HG03378 (cell line): Measurements from ENCODE around the gene TRANK1.
"Not testable (repeated sequence)": the region's sequence is repeated elsewhere in the genome, so short reads cannot be mapped to it uniquely, and the experiment has no call there.

ENCODE experiments used
- ATAC-seq: cut with Tn5 transposase; IDR thresholded peaks from one replicate; pipeline ENCODE4 v1.9.1; 2021; ENCODE audit warnings: mild to moderate bottlenecking, moderate library complexity; ENCODE audit not compliant: unreplicated experiment

TRANK1 gene

GRCh38 chr3:36957862-36958686, 13.2 kb upstream of the TRANK1 start:
- no peak for ATAC-seq

GRCh38 chr3:36957063-36957462, 12.2 kb upstream of the TRANK1 start:
- no peak for ATAC-seq

DNA sequence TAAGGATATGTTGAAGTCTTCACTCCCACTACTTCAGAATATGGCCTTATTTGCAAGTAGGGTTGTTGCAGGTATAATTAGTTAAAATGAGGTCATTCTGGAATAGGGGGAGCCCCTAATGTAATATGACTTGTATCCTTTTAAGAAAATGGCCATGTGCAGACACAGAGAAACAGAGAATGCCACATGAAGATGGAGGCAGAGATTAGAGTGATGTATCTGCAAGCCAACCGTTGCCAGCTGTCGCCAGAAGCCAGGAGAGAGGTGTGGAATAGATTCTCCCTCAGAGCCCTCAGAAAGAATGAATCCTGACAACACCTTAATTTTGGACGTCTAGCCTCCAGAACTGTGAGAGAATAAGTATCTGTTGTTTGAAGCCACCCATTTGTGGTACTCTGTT, 11.3 kb upstream of the TRANK1 start:
- no peak for ATAC-seq

GRCh38 chr3:36954452-36955134, 9.7 kb upstream of the TRANK1 start:
- ATAC-seq = no peak

- ATAC-seq = not testable (repeated sequence)
Measured at GRCh38 chr3:36947814-36948213, 3.0 kb upstream of the TRANK1 start.

GRCh38 chr3:36945333-36945980, 603 bp upstream of the TRANK1 start:
- no peak for ATAC-seq

GRCh38 chr3:36944012-36944640, 728 bp downstream of the TRANK1 start:
- peak; percentile 51 for ATAC-seq

DNA sequence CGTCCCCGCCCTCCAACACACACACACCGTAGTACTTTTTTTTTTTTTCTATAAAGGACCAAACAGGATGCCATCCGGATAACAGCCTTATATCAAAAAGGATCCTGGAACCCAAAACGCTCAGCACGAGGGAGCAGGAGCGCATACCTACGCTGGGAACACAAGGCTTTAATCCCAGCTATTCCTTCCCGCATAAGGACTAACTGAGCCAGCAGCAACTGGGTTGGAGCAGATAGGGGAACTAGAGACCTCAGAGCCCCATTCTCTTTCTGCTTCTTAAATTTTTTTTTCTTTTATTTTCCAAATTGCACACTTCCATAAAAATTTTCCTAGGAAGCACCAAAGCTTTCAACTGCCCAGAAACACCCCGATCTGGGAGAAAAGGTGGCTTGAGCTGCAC, 1.3 kb downstream of the TRANK1 start:
- ATAC-seq = no peak

GRCh38 chr3:36942638-36943248, 2.1 kb downstream of the TRANK1 start:
- ATAC-seq = no peak

- ATAC-seq = no peak
Measured at GRCh38 chr3:36941658-36942057, 3.2 kb downstream of the TRANK1 start.

GRCh38 chr3:36941162-36941561, 3.7 kb downstream of the TRANK1 start:
- no peak for ATAC-seq

DNA sequence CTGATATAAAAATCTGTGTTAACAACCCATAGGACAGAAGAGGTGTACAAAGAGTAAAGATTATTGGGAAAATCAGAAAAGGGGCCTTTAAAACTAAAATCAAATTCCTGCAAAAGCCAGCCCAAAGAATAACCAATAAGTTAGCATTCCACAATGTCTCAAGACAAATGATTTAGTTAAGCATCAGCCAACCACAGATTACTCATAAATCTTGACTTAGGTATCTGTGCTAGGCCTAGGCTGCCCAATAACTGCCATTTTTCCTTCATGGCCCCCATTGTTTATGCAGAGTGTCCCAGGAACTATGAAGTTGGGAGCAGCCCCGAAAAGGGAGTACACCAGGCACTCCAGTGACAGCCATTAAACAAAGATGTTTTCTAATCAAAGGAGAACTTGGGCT, 7.4 kb downstream of the TRANK1 start:
- ATAC-seq = no peak

GRCh38 chr3:36933540-36934296, 11.1 kb downstream of the TRANK1 start:
- no peak for ATAC-seq

- not testable (repeated sequence) for ATAC-seq
Measured at GRCh38 chr3:36931424-36931823, 13.4 kb downstream of the TRANK1 start.

GRCh38 chr3:36928220-36928619, 16.6 kb downstream of the TRANK1 start:
- no peak for ATAC-seq

DNA sequence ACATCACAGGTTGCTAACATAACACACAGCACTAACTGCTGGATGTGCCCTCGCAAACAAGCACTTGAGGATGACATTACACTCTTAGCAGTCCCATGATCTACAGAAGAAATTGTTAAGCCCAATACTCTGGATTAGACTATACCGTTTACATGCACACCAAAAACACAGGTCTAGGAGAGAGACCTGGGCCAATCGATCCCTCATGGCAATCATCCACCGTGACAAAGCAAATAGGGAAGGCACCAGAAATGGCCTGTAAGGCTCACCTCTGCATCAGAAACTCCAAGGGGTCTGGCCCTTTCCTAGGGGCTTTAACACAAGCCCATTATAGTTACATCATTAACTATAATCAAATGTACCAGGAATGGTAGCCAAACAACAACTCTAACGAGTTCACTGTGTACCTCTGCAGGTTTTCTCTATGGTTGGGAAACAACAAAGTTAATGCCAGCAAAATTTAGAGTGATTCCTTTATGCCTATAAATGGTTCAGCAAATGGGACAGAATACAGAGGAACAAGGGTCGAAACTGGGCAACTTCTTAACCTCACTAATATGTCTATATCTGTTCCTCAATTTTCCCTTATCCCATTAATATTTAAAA, 18.5 kb downstream of the TRANK1 start:
- no peak for ATAC-seq

DNA sequence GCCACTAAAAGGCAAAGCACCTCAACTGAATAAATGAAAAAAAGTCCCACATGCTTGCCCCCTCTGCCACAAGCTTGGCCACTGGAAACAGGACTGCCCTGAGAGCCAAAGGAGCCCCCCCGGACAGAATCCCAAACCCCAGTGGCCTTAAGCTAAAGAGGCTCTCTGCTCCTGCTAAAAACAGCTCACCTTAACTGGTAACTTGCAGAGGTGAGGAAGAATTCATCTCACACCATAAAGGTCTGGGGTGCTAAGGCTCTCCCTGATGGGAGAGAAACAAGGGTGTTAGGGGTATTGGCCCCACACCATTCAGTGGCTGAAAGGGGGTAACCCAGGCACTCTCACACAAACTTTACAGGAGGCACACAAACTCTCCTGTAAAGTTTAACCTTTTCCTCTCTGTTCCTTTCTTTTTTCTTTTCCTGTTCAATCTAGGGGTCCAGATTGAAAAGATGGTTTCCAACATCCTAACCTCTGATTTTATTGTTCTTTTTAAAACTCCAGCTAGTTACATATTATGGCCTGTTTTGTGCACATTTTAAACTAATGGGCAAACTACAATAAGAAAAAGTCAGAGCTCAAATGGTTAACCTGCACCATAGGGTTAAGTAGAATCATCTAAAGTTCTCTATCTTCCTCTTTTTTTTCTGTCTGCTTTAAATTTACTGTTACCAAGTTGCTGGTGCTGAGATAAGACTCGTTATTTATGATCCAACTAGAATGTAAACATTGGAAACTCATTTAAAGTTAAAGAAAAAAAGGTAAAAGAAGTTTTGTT, 19.9 kb downstream of the TRANK1 start:
- no peak for ATAC-seq

- no peak for ATAC-seq
Measured at GRCh38 chr3:36923981-36924743, 20.7 kb downstream of the TRANK1 start.
